Cerebellar nuclear complex (tissue), 1 donor: ENCODE data around the gene KRTAP23-1.

ENCODE experiments used
- DNase-seq, 2 experiments: peaks; one replicate each; lab custom pipeline; 2025; lab: John Stamatoyannopoulos, UW

Gene KRTAP23-1

GRCh38 chr21:30306884-30307283 is 41.5 kb downstream of the KRTAP23-1 start:
- DNase-seq: no peak

GRCh38 chr21:30305136-30305535 is 43.3 kb downstream of the KRTAP23-1 start:
- DNase-seq: no peak
